Measurements from ENCODE around the gene ERRFI1. TPM values are rescaled to one million over a fixed set of nuclear protein-coding genes. Genes with fewer than 3 reads are reported as not detected.
A peak's percentile ranks its signal among the peaks of the same experiment; 100 is the strongest.

Gene ERRFI1
- total RNA-seq, 1 donor from 2014 or later = 120 TPM

DNA sequence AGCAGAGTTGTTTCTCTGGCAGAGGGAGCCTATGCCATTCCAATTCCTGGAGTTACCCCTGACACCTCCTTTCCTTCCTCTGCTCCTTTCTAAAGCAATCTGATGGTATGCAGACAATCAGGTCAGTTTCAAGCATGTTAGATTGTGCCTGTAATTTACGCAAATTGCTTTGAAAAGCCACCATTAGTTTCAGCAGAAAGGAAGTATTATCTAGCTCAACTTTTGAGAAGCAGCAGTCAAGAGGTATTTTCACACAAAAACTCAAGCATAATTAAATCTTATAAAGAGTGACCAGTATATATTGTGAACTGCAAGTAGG lies 2.2 kb downstream of the ERRFI1 start:
- H3K4me3 ChIP-seq (ENCODE audit: low read depth, low read length) = peak overlapping the region; percentile 74
- DNase-seq (ENCODE audit: low read depth) = no peak
- TF ChIP-seq CTCF (conservative IDR thresholded peaks at IDR 0.05; ENCODE audit: low read depth, low read length) = no peak

DNA sequence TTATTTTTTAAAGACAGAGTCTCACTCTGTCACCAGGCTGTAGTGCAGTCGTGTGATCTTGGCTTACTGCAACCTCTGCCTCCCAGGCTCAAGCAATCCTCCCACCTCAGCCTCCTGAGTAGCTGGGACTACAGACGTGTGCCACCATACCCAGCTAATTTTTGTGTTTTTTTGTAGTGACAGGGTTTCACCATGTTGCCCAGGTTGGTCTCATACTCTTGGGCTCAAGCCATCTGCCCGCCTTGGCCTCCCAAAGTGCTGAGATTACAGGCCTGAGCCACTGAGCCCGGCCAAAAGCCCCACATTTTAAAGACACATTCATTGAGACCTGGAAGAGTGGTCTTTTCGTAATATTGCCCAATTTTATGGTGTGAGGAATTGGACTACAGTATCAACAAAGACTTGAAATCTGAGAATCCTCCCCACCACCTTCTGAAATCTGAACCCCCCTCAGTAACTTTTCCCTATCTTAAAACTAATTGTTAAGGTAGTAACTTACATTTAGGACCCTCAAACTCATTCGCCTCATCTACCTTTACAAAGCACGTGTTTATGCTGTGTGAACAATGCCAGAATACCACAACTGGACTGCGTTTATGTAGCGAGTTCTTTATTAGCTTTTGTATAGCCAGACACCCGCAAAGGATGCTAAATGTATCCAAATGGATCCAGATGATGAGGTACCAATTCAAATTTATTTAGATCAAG lies 2.7 kb downstream of the ERRFI1 start:
- no peak for TF ChIP-seq CTCF (conservative IDR thresholded peaks at IDR 0.05; ENCODE audit: low read depth, low read length)
- H3K4me3 ChIP-seq (ENCODE audit: low read depth, low read length) = peak overlapping the region; percentile 74
- DNase-seq (ENCODE audit: low read depth) = no peak

DNA sequence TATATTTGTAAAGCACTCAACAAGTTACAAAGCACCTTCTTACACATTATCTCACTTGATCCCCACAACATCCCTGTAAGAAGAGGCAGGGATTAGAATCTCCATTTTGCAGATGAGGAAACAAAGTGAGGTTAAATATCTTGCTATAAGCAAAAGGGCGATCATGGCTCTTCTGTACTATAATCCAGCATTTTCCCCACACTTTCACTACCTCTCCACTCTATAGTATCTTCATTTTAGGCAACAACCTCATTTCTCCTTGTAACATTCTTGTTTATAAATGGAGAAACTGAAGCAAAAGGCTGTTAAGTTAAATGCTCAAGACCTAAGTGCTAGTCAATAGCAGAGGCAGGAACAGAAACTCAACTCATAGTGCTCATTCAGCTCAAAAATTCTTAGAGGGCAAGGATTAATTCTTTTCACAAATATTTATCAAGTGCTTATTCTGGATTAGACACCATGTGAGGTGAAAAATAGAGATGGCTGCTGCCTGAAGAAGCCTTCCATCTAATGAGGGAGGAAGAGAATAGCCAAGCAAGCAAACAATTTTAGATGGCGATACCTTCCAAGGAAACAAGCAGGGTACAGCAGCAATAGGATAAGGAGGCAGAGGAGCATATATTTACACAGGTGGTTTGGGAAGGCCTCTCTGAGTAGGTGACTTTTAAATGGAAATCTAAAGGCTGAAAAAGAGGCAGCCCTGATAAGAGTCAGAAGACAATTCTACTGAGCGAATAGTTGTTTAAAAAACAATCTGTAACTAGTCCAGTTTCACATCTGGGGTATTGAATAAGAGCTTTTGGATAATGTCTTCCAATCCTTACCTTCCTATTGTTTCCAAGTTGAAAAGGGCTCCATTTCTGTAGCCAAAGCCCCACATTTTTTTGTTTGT lies 3.5 kb downstream of the ERRFI1 start:
- no peak for TF ChIP-seq CTCF (conservative IDR thresholded peaks at IDR 0.05; ENCODE audit: low read depth, low read length)
- peak overlapping the region; percentile 74 for H3K4me3 ChIP-seq (ENCODE audit: low read depth, low read length)
- DNase-seq (ENCODE audit: low read depth) = no peak

DNA sequence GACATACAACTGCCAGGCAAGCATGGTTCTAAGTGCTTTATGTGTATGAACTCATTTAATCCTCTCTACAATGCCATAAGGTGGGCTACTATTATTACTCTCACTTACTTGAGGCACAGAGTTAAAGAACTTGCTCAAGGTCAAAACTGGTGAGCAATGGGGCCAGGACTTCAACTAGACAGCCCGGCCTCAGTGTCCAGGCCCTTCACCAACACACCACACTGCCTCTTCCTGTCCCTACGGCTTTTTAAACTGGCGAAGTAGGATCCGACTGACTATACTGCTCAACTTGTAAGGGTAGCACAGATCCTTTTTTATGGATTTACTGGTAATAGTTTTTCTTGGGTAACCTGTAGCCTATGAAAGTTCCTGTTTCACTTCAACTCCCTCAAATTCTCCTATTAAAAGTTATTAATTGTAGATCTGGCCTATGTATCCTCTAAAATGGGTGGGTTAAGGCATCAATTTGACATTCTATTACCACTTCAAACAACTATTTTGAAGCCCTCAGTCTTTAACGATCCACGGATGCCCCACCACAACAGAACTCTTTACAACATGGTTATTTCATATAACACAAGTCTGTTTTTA lies 4.3 kb downstream of the ERRFI1 start:
- peak overlapping the region; percentile 74 for H3K4me3 ChIP-seq (ENCODE audit: low read depth, low read length)
- DNase-seq (ENCODE audit: low read depth) = no peak
- no peak for TF ChIP-seq CTCF (conservative IDR thresholded peaks at IDR 0.05; ENCODE audit: low read depth, low read length)

GRCh38 chr1:8020032-8020431 lies 6.1 kb downstream of the ERRFI1 start:
- no peak overlapping the region for H3K4me3 ChIP-seq (ENCODE audit: low read depth, low read length)
- DNase-seq (ENCODE audit: low read depth) = peak; percentile 55
- no peak for TF ChIP-seq CTCF (conservative IDR thresholded peaks at IDR 0.05; ENCODE audit: low read depth, low read length)

DNA sequence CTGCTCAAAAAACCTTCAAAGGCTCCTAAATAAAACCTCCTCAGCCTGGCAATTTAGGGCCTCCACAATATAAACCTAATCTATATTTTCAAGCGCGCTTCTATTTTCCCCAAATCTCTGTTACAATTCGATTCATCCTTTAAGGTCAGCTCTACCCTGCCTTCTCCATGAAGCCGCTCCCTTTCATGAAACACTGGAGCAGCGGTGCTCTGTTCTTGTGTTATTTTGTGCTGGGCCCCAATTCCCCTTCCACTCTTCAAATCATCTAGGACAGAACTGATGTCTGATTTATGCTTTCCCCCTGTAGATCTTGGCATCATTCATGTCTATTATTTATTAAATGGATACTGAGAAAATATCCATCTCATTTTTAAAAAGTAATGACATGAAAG lies 6.9 kb downstream of the ERRFI1 start:
- no peak overlapping the region for H3K4me3 ChIP-seq (ENCODE audit: low read depth, low read length)
- DNase-seq (ENCODE audit: low read depth) = no peak
- TF ChIP-seq CTCF (conservative IDR thresholded peaks at IDR 0.05; ENCODE audit: low read depth, low read length) = no peak
